ENCODE measurements around the gene MARF1.

GRCh38 chr16:15608398-15609285 is 34.3 kb downstream of the MARF1 start:
- TF ChIP-seq CTCF (IDR thresholded peaks at IDR 0.05; ENCODE audit: borderline replicate concordance, extremely low read depth, low read length, poor library complexity, severe bottlenecking), result no peak
- no peak for TF ChIP-seq EZH2 (IDR thresholded peaks at IDR 0.05; ENCODE audit: borderline replicate concordance, low read depth, low read length, severe bottlenecking)
